GM12872 (cell line): Measurements from ENCODE around the gene OR8I2.

Experiments
- TF ChIP-seq, protein P1 (sequence below): IDR thresholded peaks from 3 replicates; pipeline ENCODE4 v1.5.1; 2011; ENCODE audit warnings: low read depth, mild to moderate bottlenecking, low read length, moderate library complexity; ENCODE audit not compliant: insufficient read depth

OR8I2 gene

DNA sequence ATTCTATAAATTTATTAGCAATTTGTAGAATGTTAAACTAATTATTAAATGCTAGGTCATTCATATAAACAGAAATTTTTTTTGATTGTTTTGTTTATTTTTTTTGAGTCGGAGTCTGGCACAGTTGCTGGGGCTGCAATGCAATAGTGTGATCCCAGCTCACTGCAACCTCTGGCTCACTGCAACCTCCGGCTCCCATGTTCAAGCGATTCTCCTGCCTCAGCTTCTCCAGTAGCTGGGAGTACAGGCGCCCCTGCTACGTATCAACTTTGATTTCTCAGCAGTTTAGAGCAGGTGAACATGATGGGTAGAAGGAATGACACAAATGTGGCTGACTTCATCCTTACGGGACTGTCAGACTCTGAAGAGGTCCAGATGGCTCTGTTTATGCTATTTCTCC is 29.0 kb downstream of the OR8I2 start, which contains the start of gene OR8H3:
OR8H3 (plus strand) TSS at position 301 of the 400 bp plus-strand sequence; CDS start at position 301, 0 bp downstream.
- TF ChIP-seq, protein P1, sequence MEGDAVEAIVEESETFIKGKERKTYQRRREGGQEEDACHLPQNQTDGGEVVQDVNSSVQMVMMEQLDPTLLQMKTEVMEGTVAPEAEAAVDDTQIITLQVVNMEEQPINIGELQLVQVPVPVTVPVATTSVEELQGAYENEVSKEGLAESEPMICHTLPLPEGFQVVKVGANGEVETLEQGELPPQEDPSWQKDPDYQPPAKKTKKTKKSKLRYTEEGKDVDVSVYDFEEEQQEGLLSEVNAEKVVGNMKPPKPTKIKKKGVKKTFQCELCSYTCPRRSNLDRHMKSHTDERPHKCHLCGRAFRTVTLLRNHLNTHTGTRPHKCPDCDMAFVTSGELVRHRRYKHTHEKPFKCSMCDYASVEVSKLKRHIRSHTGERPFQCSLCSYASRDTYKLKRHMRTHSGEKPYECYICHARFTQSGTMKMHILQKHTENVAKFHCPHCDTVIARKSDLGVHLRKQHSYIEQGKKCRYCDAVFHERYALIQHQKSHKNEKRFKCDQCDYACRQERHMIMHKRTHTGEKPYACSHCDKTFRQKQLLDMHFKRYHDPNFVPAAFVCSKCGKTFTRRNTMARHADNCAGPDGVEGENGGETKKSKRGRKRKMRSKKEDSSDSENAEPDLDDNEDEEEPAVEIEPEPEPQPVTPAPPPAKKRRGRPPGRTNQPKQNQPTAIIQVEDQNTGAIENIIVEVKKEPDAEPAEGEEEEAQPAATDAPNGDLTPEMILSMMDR, result no peak

DNA sequence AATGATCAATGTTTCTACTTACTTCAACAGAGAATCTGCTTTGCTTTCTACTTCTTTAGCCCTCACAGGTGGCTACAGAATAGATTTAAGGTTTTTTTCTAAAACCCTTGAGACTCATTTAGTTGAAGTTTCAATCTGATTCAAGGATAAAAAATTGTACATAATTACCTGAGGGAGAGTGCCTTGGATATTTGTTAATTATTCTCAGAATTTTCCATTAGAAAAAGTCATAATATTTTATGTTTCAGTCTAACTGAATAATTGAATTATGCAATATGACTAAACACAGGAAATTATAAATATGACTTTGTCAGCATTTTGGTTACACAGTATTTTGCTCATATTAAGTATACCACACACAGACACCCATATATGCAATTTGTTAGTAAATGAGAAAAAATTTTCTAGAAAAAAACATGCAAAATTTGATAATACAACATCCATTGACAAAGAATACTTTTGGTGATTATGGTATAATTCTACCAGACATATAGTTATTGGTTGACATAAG is 47.1 kb downstream of the OR8I2 start, which contains the start of gene OR8J3:
OR8J3 (minus strand) TSS at position 51 of the 511 bp plus-strand sequence. CDS start 2,483 bp downstream, outside the sequence.
- TF ChIP-seq, protein P1, result no peak
